ENCODE results near the gene METTL16.
"Not testable (repeated sequence)": the region's sequence is repeated elsewhere in the genome, so short reads cannot be mapped to it uniquely, and the experiment has no call there.

METTL16 gene

DNA sequence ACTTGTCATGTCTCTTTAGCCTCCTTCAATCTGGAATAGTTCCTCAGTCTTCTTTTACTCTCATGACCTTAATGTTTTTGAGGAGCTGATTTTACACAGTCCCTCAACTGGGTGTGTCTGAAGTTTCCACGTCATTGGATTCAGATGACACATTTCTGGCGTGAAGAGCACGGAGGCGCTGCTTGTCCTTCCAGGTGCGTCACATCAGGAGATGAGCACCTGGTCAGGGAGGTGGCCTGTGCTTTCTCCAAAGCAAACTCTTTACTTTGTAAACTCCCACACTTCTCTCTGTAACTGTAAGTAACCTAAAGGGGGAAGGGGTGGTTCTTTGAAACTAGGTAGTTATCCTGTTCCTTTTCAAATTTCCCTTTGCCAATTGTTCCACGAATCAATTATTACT is 58.4 kb downstream of the METTL16 start:
- H3K36me3 ChIP-seq (ENCODE audit: control insufficient read depth in 2 of 2, insufficient read depth in 2 of 2, low read length in 2 of 2): peaks cover 0 to 4% of the 10 kb centered on the region in 2 donors
- no peak overlapping the region for H3K27ac ChIP-seq (ENCODE audit: low read length)
- no peaks in the 10 kb centered on the region for H3K9me3 ChIP-seq (ENCODE audit: control insufficient read depth in 2 of 2, low read length in 2 of 2)
- H3K27me3 ChIP-seq (ENCODE audit: control insufficient read depth in 1 of 2, insufficient read depth in 2 of 2, low read length in 2 of 2): no peaks in the 10 kb centered on the region
- H3K4me1 ChIP-seq (ENCODE audit: control insufficient read depth, insufficient read depth, low read length): no peaks in the 10 kb centered on the region
- no peak overlapping the region for H3K4me3 ChIP-seq (ENCODE audit: low read length in 2 of 2)
- no peak overlapping the region for H3K9ac ChIP-seq (ENCODE audit: low read length in 2 of 2)

DNA sequence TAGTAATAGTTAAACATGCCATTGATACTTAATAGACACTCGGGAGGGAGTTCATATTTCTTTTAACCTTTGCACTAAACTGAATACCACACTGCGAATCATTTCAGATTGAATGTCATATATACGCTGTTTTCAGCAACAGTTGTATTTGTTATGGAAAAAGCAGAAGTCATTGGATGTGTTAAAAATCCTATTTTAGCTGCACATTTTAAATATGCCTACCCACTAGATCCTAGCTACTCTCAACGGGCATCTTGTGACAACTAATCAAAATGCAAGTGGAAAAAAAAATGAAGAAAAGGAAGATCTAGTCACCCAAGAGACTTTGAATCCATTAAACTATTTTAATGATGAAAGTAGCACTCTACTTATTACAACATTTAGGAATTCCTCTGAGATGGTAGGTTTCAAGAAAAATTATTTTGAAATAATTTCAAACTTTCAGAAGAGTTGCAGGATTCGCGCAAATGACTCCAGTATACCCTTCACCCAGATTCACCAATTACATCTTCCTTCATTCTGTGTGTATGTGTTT is 59.4 kb downstream of the METTL16 start:
- Histone ChIP-seq H3K9me3 (ENCODE audit: control insufficient read depth in 2 of 2, low read length in 2 of 2) (no peaks in the 10 kb centered on the region), H3K27ac (ENCODE audit: low read length) (no peak overlapping the region), H3K36me3 (ENCODE audit: control insufficient read depth in 2 of 2, insufficient read depth in 2 of 2, low read length in 2 of 2) (peaks cover 0 to 4% of the 10 kb centered on the region in 2 donors), H3K27me3 (ENCODE audit: control insufficient read depth in 1 of 2, insufficient read depth in 2 of 2, low read length in 2 of 2) (no peaks in the 10 kb centered on the region), H3K4me3 (ENCODE audit: low read length in 2 of 2) (no peak overlapping the region), H3K9ac (ENCODE audit: low read length in 2 of 2) (no peak overlapping the region), H3K4me1 (ENCODE audit: control insufficient read depth, insufficient read depth, low read length) (no peaks in the 10 kb centered on the region)

DNA sequence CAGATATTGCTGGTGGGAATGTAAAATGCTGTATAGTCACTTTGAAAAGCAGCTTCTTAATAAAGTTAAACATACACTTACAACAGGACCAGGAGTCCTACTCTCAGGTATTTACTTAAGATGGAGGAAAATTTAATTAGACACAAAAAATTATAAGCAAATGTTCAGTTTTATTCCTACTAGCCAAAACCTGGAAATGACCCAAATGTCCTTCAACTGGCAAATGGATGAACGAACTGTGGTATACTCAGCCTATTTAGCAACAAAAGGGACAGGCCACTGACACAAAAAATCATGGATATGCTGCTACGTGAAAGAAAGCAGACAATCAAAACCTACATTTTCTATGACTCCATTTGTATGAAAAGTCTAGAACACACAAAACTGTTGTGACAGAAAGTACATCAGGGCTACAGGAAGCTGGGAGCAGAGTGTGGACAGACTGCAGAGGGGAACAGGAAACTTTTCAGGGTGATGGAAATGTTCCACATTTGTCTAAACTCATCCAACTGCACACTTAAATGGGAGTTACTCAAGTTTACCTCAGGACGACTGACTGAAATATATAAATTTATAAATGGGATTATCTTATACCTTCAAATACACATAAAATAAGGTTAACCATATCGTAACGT is 61.6 kb downstream of the METTL16 start:
- Histone ChIP-seq H3K27me3 (ENCODE audit: control insufficient read depth in 1 of 2, insufficient read depth in 2 of 2, low read length in 2 of 2) (no peaks in the 10 kb centered on the region), H3K4me3 (ENCODE audit: low read length in 2 of 2) (no peak overlapping the region), H3K9ac (ENCODE audit: low read length in 2 of 2) (no peak overlapping the region), H3K36me3 (ENCODE audit: control insufficient read depth in 2 of 2, insufficient read depth in 2 of 2, low read length in 2 of 2) (no peaks in the 10 kb centered on the region), H3K9me3 (ENCODE audit: control insufficient read depth in 2 of 2, low read length in 2 of 2) (no peaks in the 10 kb centered on the region), H3K4me1 (ENCODE audit: control insufficient read depth, insufficient read depth, low read length) (no peaks in the 10 kb centered on the region), H3K27ac (ENCODE audit: low read length) (no peak overlapping the region)

GRCh38 chr17:2449486-2449885 is 62.2 kb downstream of the METTL16 start:
- no peaks in the 10 kb centered on the region for H3K36me3 ChIP-seq (ENCODE audit: control insufficient read depth in 2 of 2, insufficient read depth in 2 of 2, low read length in 2 of 2)
- no peak overlapping the region for H3K27ac ChIP-seq (ENCODE audit: low read length)
- H3K4me1 ChIP-seq (ENCODE audit: control insufficient read depth, insufficient read depth, low read length): no peaks in the 10 kb centered on the region
- no peak overlapping the region for H3K4me3 ChIP-seq (ENCODE audit: low read length in 2 of 2)
- no peaks in the 10 kb centered on the region for H3K9me3 ChIP-seq (ENCODE audit: control insufficient read depth in 2 of 2, low read length in 2 of 2)
- H3K9ac ChIP-seq (ENCODE audit: low read length in 2 of 2): no peak overlapping the region
- H3K27me3 ChIP-seq (ENCODE audit: control insufficient read depth in 1 of 2, insufficient read depth in 2 of 2, low read length in 2 of 2): no peaks in the 10 kb centered on the region

DNA sequence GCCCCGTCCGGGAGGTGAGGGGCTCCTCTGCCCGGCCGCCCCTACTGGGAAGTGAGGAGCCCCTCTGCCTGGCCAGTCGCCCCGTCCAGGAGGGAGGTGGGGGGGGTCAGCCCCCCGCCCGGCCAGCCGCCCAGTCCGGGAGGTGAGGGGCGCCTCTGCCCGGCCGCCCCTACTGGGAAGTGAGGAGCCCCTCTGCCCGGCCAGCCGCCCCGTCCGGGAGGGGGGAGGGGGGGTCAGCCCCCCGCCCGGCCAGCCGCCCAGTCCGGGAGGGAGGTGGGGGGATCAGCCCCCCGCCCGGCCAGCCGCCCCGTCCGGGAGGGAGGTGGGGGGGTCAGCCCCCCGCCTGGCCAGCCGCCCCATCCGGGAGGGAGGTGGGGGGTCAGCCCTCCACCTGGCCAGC is 64.2 kb downstream of the METTL16 start:
- H3K27ac ChIP-seq (ENCODE audit: low read length); H3K9me3 ChIP-seq (ENCODE audit: control insufficient read depth in 2 of 2, low read length in 2 of 2); H3K27me3 ChIP-seq (ENCODE audit: control insufficient read depth in 1 of 2, insufficient read depth in 2 of 2, low read length in 2 of 2); H3K9ac ChIP-seq (ENCODE audit: low read length in 2 of 2); H3K4me3 ChIP-seq (ENCODE audit: low read length in 2 of 2); H3K36me3 ChIP-seq (ENCODE audit: control insufficient read depth in 2 of 2, insufficient read depth in 2 of 2, low read length in 2 of 2); H3K4me1 ChIP-seq (ENCODE audit: control insufficient read depth, insufficient read depth, low read length): not testable (repeated sequence)

DNA sequence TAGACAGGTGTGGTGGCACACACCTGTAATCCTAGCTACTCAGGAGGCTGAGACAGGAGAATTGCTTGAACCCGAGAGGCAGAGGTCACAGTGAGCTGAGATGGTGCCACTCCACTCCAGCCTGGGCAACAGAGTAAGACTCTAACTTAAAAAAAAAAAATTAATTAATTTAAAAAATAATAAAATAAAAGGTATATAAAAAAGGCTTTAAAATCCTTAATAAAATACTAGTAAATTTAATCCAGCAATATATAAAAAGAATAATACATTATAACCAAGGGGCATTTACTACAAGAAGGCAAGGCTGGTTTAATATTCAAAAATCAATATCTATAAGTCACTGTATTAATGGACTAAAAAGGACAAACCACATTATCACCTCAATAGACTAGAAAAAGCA is 66.0 kb downstream of the METTL16 start:
- Histone ChIP-seq H3K9me3 (ENCODE audit: control insufficient read depth in 2 of 2, low read length in 2 of 2) (no peaks in the 10 kb centered on the region), H3K9ac (ENCODE audit: low read length in 2 of 2) (no peak overlapping the region), H3K36me3 (ENCODE audit: control insufficient read depth in 2 of 2, insufficient read depth in 2 of 2, low read length in 2 of 2) (peaks cover 4% of the 10 kb centered on the region in 2 donors), H3K27ac (ENCODE audit: low read length) (no peak overlapping the region), H3K27me3 (ENCODE audit: control insufficient read depth in 1 of 2, insufficient read depth in 2 of 2, low read length in 2 of 2) (no peaks in the 10 kb centered on the region), H3K4me3 (ENCODE audit: low read length in 2 of 2) (no peak overlapping the region), H3K4me1 (ENCODE audit: control insufficient read depth, insufficient read depth, low read length) (no peaks in the 10 kb centered on the region)

DNA sequence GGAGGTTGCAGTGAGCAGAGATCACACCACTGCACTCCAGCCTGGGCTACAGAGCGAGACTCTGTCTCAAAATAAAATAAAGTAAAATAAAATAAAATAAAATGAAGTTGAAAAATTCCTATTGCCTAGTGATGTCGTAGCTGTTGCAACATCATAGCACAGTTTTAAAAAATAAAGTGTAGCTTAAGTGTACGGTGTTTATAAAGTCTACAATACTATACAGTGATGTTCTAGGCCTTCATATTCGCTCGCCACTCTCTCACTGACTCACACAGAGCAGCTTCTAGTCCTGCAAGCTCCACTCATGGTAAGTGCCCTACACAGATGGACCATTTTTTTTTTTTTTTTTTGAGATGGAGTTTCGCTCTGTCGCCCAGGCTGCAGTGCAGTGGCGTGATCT is 67.3 kb downstream of the METTL16 start:
- Histone ChIP-seq H3K9me3 (ENCODE audit: control insufficient read depth in 2 of 2, low read length in 2 of 2) (no peaks in the 10 kb centered on the region), H3K27ac (ENCODE audit: low read length) (no peak overlapping the region), H3K9ac (ENCODE audit: low read length in 2 of 2) (no peak overlapping the region), H3K4me1 (ENCODE audit: control insufficient read depth, insufficient read depth, low read length) (no peaks in the 10 kb centered on the region), H3K4me3 (ENCODE audit: low read length in 2 of 2) (no peak overlapping the region), H3K36me3 (ENCODE audit: control insufficient read depth in 2 of 2, insufficient read depth in 2 of 2, low read length in 2 of 2) (peaks cover 4% of the 10 kb centered on the region in 2 donors), H3K27me3 (ENCODE audit: control insufficient read depth in 1 of 2, insufficient read depth in 2 of 2, low read length in 2 of 2) (no peaks in the 10 kb centered on the region)

DNA sequence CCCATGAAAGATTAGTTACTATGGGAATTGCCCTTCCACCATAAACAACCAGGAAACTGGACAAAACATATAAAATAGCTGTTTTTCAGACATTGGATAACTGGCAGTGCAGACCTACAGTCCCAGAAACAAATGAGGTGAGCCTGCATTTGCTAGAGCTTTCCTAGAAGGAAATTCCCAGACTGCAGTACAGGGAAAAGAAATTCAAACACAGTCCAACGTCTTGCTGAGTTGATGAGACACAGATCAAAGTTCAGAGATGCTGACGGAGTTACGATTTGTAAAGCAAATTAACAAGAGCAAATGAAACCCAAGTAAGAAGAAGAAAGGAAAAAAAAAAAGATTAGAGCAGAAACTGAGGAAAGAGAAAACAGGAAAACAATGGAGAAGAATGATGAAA is 69.5 kb downstream of the METTL16 start:
- H3K4me3 ChIP-seq (ENCODE audit: low read length in 2 of 2): no peak overlapping the region
- no peaks in the 10 kb centered on the region for H3K27me3 ChIP-seq (ENCODE audit: control insufficient read depth in 1 of 2, insufficient read depth in 2 of 2, low read length in 2 of 2)
- H3K4me1 ChIP-seq (ENCODE audit: control insufficient read depth, insufficient read depth, low read length): no peaks in the 10 kb centered on the region
- H3K27ac ChIP-seq (ENCODE audit: low read length): no peak overlapping the region
- H3K36me3 ChIP-seq (ENCODE audit: control insufficient read depth in 2 of 2, insufficient read depth in 2 of 2, low read length in 2 of 2): peaks cover 10 to 15% of the 10 kb centered on the region in 2 donors
- no peak overlapping the region for H3K9ac ChIP-seq (ENCODE audit: low read length in 2 of 2)
- no peaks in the 10 kb centered on the region for H3K9me3 ChIP-seq (ENCODE audit: control insufficient read depth in 2 of 2, low read length in 2 of 2)

- Histone ChIP-seq H3K4me3 (ENCODE audit: low read length in 2 of 2) (no peak overlapping the region), H3K4me1 (ENCODE audit: control insufficient read depth, insufficient read depth, low read length) (no peaks in the 10 kb centered on the region), H3K36me3 (ENCODE audit: control insufficient read depth in 2 of 2, insufficient read depth in 2 of 2, low read length in 2 of 2) (peaks cover 16 to 22% of the 10 kb centered on the region in 2 donors), H3K27ac (ENCODE audit: low read length) (no peak overlapping the region), H3K9ac (ENCODE audit: low read length in 2 of 2) (no peak overlapping the region), H3K27me3 (ENCODE audit: control insufficient read depth in 1 of 2, insufficient read depth in 2 of 2, low read length in 2 of 2) (no peaks in the 10 kb centered on the region), H3K9me3 (ENCODE audit: control insufficient read depth in 2 of 2, low read length in 2 of 2) (no peaks in the 10 kb centered on the region)
Observed at GRCh38 chr17:2440930-2441329, 70.8 kb downstream of the METTL16 start.

GRCh38 chr17:2439997-2440396 is 71.7 kb downstream of the METTL16 start:
- not testable (repeated sequence) for H3K4me1 ChIP-seq (ENCODE audit: control insufficient read depth, insufficient read depth, low read length); H3K4me3 ChIP-seq (ENCODE audit: low read length in 2 of 2); H3K27ac ChIP-seq (ENCODE audit: low read length); H3K9ac ChIP-seq (ENCODE audit: low read length in 2 of 2); H3K27me3 ChIP-seq (ENCODE audit: control insufficient read depth in 1 of 2, insufficient read depth in 2 of 2, low read length in 2 of 2); H3K9me3 ChIP-seq (ENCODE audit: control insufficient read depth in 2 of 2, low read length in 2 of 2)
- peaks cover 17 to 24% of the 10 kb centered on the region in 2 donors for H3K36me3 ChIP-seq (ENCODE audit: control insufficient read depth in 2 of 2, insufficient read depth in 2 of 2, low read length in 2 of 2)

- H3K4me3 ChIP-seq (ENCODE audit: low read length in 2 of 2): no peak overlapping the region
- no peak overlapping the region for H3K9ac ChIP-seq (ENCODE audit: low read length in 2 of 2)
- H3K36me3 ChIP-seq (ENCODE audit: control insufficient read depth in 2 of 2, insufficient read depth in 2 of 2, low read length in 2 of 2): peaks cover 17 to 25% of the 10 kb centered on the region in 2 donors
- no peaks in the 10 kb centered on the region for H3K9me3 ChIP-seq (ENCODE audit: control insufficient read depth in 2 of 2, low read length in 2 of 2)
- no peaks in the 10 kb centered on the region for H3K4me1 ChIP-seq (ENCODE audit: control insufficient read depth, insufficient read depth, low read length)
- no peaks in the 10 kb centered on the region for H3K27me3 ChIP-seq (ENCODE audit: control insufficient read depth in 1 of 2, insufficient read depth in 2 of 2, low read length in 2 of 2)
- H3K27ac ChIP-seq (ENCODE audit: low read length): no peak overlapping the region
Observed at GRCh38 chr17:2438823-2439222, 72.9 kb downstream of the METTL16 start.

Data from stomach smooth muscle (tissue), 2 donors.